ENCODE results near the gene PRRG1.
"Not testable (repeated sequence)": the region's sequence is repeated elsewhere in the genome, so short reads cannot be mapped to it uniquely, and the experiment has no call there.

Gene PRRG1

GRCh38 chrX:37441377-37441776, 92.2 kb downstream of the PRRG1 start:
- no peak for TF ChIP-seq CTCF (conservative IDR thresholded peaks at IDR 0.05)
- H3K27ac ChIP-seq: no peak overlapping the region

- TF ChIP-seq CTCF (conservative IDR thresholded peaks at IDR 0.05): no peak
- no peak overlapping the region for H3K27ac ChIP-seq
Measured at GRCh38 chrX:37445182-37445581, 96.0 kb downstream of the PRRG1 start.

GRCh38 chrX:37453821-37454220, 104.7 kb downstream of the PRRG1 start:
- TF ChIP-seq CTCF (conservative IDR thresholded peaks at IDR 0.05): no peak
- H3K27ac ChIP-seq: no peak overlapping the region

GRCh38 chrX:37454537-37455285, 105.5 kb downstream of the PRRG1 start:
- no peak for TF ChIP-seq CTCF (conservative IDR thresholded peaks at IDR 0.05)
- peak overlapping the region; percentile 31; the same call in 1 of the 2 replicates for H3K27ac ChIP-seq

GRCh38 chrX:37455381-37455780, 106.2 kb downstream of the PRRG1 start:
- no peak for TF ChIP-seq CTCF (conservative IDR thresholded peaks at IDR 0.05)
- H3K27ac ChIP-seq: peak overlapping the region; percentile 31; the same call in 1 of the 2 replicates

GRCh38 chrX:37460285-37460684, 111.1 kb downstream of the PRRG1 start:
- H3K27ac ChIP-seq: not testable (repeated sequence)

- no peak for TF ChIP-seq CTCF (conservative IDR thresholded peaks at IDR 0.05)
Measured at GRCh38 chrX:37462346-37462745, 113.2 kb downstream of the PRRG1 start.

GRCh38 chrX:37468124-37468739, 119.1 kb downstream of the PRRG1 start:
- H3K27ac ChIP-seq: no peak overlapping the region
- TF ChIP-seq CTCF (conservative IDR thresholded peaks at IDR 0.05): no peak

More at GRCh38 chrX:37462346-37462745, 113.2 kb downstream of the PRRG1 start:
- H3K27ac ChIP-seq: no peak overlapping the region
